ENCODE results near the gene DHCR24.
"Not testable (repeated sequence)": the region's sequence is repeated elsewhere in the genome, so short reads cannot be mapped to it uniquely, and the experiment has no call there.

Gene DHCR24

GRCh38 chr1:54886724-54887664 is at the start of gene DHCR24:
DHCR24 (minus strand) TSS chr1:54887195; CDS start chr1:54887119, 76 bp downstream.
- Histone ChIP-seq H3K9ac (ENCODE audit: insufficient read length) (peak within 1 kb of the TSS; percentile 80), H3K4me3 (peak within 1 kb of the TSS; percentile 91), H3K9me3 (ENCODE audit: low read depth, low read length) (no peaks in the 10 kb centered on the region), H3K27ac (peak within 1 kb of the TSS; percentile 58; the same call in 1 of the 2 replicates), H3K36me3 (ENCODE audit: insufficient read depth, low read length) (peaks cover 38% of the 10 kb centered on the region)
- DNase-seq (ENCODE audit: low read depth, low spot score): no peak
- TF ChIP-seq POLR2AphosphoS5 (IDR thresholded peaks at IDR 0.05; ENCODE audit: borderline replicate concordance, low read depth, low read length) (peak; percentile 92), FOXP2 (optimal IDR thresholded peaks at IDR 0.05; ENCODE audit: control extremely low read depth, extremely low read length, insufficient read depth) (no peak), EZH2 (IDR thresholded peaks at IDR 0.05) (no peak)

- no peak for DNase-seq (ENCODE audit: low read depth, low spot score)
- H3K27ac ChIP-seq: peak overlapping the region; percentile 77
- H3K36me3 ChIP-seq (ENCODE audit: insufficient read depth, low read length): no peaks in the 10 kb centered on the region
- no peak overlapping the region for H3K9ac ChIP-seq (ENCODE audit: insufficient read length)
- no peaks in the 10 kb centered on the region; the same call in 1 of the 2 replicates for H3K9me3 ChIP-seq (ENCODE audit: low read depth, low read length)
- no peak overlapping the region for H3K4me3 ChIP-seq
- TF ChIP-seq EZH2 (IDR thresholded peaks at IDR 0.05) (no peak), POLR2AphosphoS5 (IDR thresholded peaks at IDR 0.05; ENCODE audit: borderline replicate concordance, low read depth, low read length) (no peak), FOXP2 (optimal IDR thresholded peaks at IDR 0.05; ENCODE audit: control extremely low read depth, extremely low read length, insufficient read depth) (no peak)
Observed at GRCh38 chr1:54936791-54937190, 49.8 kb upstream of the DHCR24 start.

- peak; percentile 65 for DNase-seq (ENCODE audit: low read depth, low spot score)
- 0 out of 2 replicates have a peak overlapping the region, but pooled peaks have one; percentile 17 for H3K4me3 ChIP-seq
- H3K9me3 ChIP-seq (ENCODE audit: low read depth, low read length): no peaks in the 10 kb centered on the region; the same call in 1 of the 2 replicates
- H3K9ac ChIP-seq (ENCODE audit: insufficient read length): peak overlapping the region; percentile 54
- H3K36me3 ChIP-seq (ENCODE audit: insufficient read depth, low read length): no peaks in the 10 kb centered on the region
- TF ChIP-seq FOXP2 (optimal IDR thresholded peaks at IDR 0.05; ENCODE audit: control extremely low read depth, extremely low read length, insufficient read depth) (no peak), POLR2AphosphoS5 (IDR thresholded peaks at IDR 0.05; ENCODE audit: borderline replicate concordance, low read depth, low read length) (no peak), EZH2 (IDR thresholded peaks at IDR 0.05) (no peak)
- peak overlapping the region; percentile 96 for H3K27ac ChIP-seq
Observed at GRCh38 chr1:54934869-54935268, 47.9 kb upstream of the DHCR24 start.

GRCh38 chr1:54934081-54934480 is 47.1 kb upstream of the DHCR24 start:
- H3K9ac ChIP-seq (ENCODE audit: insufficient read length); H3K4me3 ChIP-seq; H3K9me3 ChIP-seq (ENCODE audit: low read depth, low read length); DNase-seq (ENCODE audit: low read depth, low spot score); H3K36me3 ChIP-seq (ENCODE audit: insufficient read depth, low read length): not testable (repeated sequence)
- H3K27ac ChIP-seq: peak overlapping the region; percentile 96

- TF ChIP-seq POLR2AphosphoS5 (IDR thresholded peaks at IDR 0.05; ENCODE audit: borderline replicate concordance, low read depth, low read length): no peak
- TF ChIP-seq FOXP2 (optimal IDR thresholded peaks at IDR 0.05; ENCODE audit: control extremely low read depth, extremely low read length, insufficient read depth): no peak
- TF ChIP-seq EZH2 (IDR thresholded peaks at IDR 0.05): no peak
Observed at GRCh38 chr1:54931275-54931840, 44.4 kb upstream of the DHCR24 start.

GRCh38 chr1:54929700-54930099 is 42.7 kb upstream of the DHCR24 start:
- Histone ChIP-seq H3K36me3 (ENCODE audit: insufficient read depth, low read length) (no peaks in the 10 kb centered on the region), H3K9ac (ENCODE audit: insufficient read length) (no peak overlapping the region), H3K9me3 (ENCODE audit: low read depth, low read length) (no peaks in the 10 kb centered on the region; the same call in 1 of the 2 replicates), H3K4me3 (no peak overlapping the region), H3K27ac (no peak overlapping the region)
- TF ChIP-seq EZH2 (IDR thresholded peaks at IDR 0.05): no peak
- no peak for TF ChIP-seq POLR2AphosphoS5 (IDR thresholded peaks at IDR 0.05; ENCODE audit: borderline replicate concordance, low read depth, low read length)
- no peak for TF ChIP-seq FOXP2 (optimal IDR thresholded peaks at IDR 0.05; ENCODE audit: control extremely low read depth, extremely low read length, insufficient read depth)
- no peak for DNase-seq (ENCODE audit: low read depth, low spot score)

More at GRCh38 chr1:54931275-54931840, 44.4 kb upstream of the DHCR24 start:
- no peak for DNase-seq (ENCODE audit: low read depth, low spot score)
- no peak overlapping the region for H3K4me3 ChIP-seq
- no peaks in the 10 kb centered on the region; the same call in 1 of the 2 replicates for H3K9me3 ChIP-seq (ENCODE audit: low read depth, low read length)
- H3K36me3 ChIP-seq (ENCODE audit: insufficient read depth, low read length): no peaks in the 10 kb centered on the region
- H3K9ac ChIP-seq (ENCODE audit: insufficient read length): no peak overlapping the region
- 0 out of 2 replicates have a peak overlapping the region, but pooled peaks have one; percentile 2 for H3K27ac ChIP-seq

- no peak for DNase-seq (ENCODE audit: low read depth, low spot score)
- TF ChIP-seq FOXP2 (optimal IDR thresholded peaks at IDR 0.05; ENCODE audit: control extremely low read depth, extremely low read length, insufficient read depth) (no peak), EZH2 (IDR thresholded peaks at IDR 0.05) (no peak), POLR2AphosphoS5 (IDR thresholded peaks at IDR 0.05; ENCODE audit: borderline replicate concordance, low read depth, low read length) (no peak)
- Histone ChIP-seq H3K27ac (peak overlapping the region; percentile 86; the same call in 1 of the 2 replicates), H3K9ac (ENCODE audit: insufficient read length) (no peak overlapping the region), H3K4me3 (no peak overlapping the region; the same call in 1 of the 2 replicates), H3K9me3 (ENCODE audit: low read depth, low read length) (no peaks in the 10 kb centered on the region), H3K36me3 (ENCODE audit: insufficient read depth, low read length) (no peaks in the 10 kb centered on the region)
Observed at GRCh38 chr1:54928327-54928726, 41.3 kb upstream of the DHCR24 start.

- H3K9ac ChIP-seq (ENCODE audit: insufficient read length): peak overlapping the region; percentile 52
- H3K27ac ChIP-seq: peak overlapping the region; percentile 86
- DNase-seq (ENCODE audit: low read depth, low spot score): peak; percentile 64
- TF ChIP-seq FOXP2 (optimal IDR thresholded peaks at IDR 0.05; ENCODE audit: control extremely low read depth, extremely low read length, insufficient read depth): no peak
- no peak for TF ChIP-seq EZH2 (IDR thresholded peaks at IDR 0.05)
- peak; percentile 16; the same call in 1 of the 2 replicates for TF ChIP-seq POLR2AphosphoS5 (IDR thresholded peaks at IDR 0.05; ENCODE audit: borderline replicate concordance, low read depth, low read length)
- H3K9me3 ChIP-seq (ENCODE audit: low read depth, low read length): no peaks in the 10 kb centered on the region
- H3K36me3 ChIP-seq (ENCODE audit: insufficient read depth, low read length): no peaks in the 10 kb centered on the region
- H3K4me3 ChIP-seq: peak overlapping the region; percentile 40
Observed at GRCh38 chr1:54927472-54928240, 40.7 kb upstream of the DHCR24 start.

Data from SK-N-MC (cell line).